NOMO-1 (cell line): ENCODE data around the gene DLG1.

Source experiments
- DNase-seq, 2 experiments: peaks; one replicate each; lab custom pipeline; 2025; ENCODE audit not compliant: unreplicated experiment in 2 of 2; lab: John Stamatoyannopoulos, UW

DLG1 gene

GRCh38 chr3:197253238-197253947 lies 45.0 kb downstream of the DLG1 start:
- no peak for DNase-seq

- DNase-seq, result no peak
Observed at GRCh38 chr3:197249542-197249941, 48.9 kb downstream of the DLG1 start.

GRCh38 chr3:197248341-197248740 lies 50.1 kb downstream of the DLG1 start:
- DNase-seq, result no peak

GRCh38 chr3:197244751-197245150 lies 53.7 kb downstream of the DLG1 start:
- no peak for DNase-seq

GRCh38 chr3:197242784-197243432 lies 55.5 kb downstream of the DLG1 start:
- DNase-seq, result no peak

GRCh38 chr3:197241173-197241572 lies 57.2 kb downstream of the DLG1 start:
- DNase-seq, result no peak

DNA sequence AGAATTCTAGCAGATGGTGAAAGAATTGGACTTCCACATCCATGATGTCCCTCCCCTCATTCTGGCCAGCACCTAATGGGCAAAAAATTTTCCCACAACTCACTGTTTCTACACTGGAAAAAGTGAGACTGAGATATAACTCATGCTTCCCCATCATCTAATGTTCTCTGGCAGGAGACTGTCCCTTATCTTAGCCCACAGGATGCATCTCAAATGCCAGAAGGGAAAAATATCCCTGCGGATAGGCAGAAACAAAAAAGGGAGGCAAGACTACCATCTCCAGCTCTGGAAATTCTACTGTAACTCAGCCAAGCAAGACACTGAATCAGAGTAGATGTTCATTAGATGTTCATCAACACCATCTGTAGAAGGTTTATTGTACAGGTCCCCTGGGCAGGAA lies 58.6 kb downstream of the DLG1 start:
- no peak for DNase-seq

- DNase-seq, result no peak
Observed at GRCh38 chr3:197238842-197239241, 59.6 kb downstream of the DLG1 start.

GRCh38 chr3:197237897-197238296 lies 60.5 kb downstream of the DLG1 start:
- DNase-seq, result no peak

- no peak for DNase-seq
Observed at GRCh38 chr3:197236362-197236761, 62.0 kb downstream of the DLG1 start.

DNA sequence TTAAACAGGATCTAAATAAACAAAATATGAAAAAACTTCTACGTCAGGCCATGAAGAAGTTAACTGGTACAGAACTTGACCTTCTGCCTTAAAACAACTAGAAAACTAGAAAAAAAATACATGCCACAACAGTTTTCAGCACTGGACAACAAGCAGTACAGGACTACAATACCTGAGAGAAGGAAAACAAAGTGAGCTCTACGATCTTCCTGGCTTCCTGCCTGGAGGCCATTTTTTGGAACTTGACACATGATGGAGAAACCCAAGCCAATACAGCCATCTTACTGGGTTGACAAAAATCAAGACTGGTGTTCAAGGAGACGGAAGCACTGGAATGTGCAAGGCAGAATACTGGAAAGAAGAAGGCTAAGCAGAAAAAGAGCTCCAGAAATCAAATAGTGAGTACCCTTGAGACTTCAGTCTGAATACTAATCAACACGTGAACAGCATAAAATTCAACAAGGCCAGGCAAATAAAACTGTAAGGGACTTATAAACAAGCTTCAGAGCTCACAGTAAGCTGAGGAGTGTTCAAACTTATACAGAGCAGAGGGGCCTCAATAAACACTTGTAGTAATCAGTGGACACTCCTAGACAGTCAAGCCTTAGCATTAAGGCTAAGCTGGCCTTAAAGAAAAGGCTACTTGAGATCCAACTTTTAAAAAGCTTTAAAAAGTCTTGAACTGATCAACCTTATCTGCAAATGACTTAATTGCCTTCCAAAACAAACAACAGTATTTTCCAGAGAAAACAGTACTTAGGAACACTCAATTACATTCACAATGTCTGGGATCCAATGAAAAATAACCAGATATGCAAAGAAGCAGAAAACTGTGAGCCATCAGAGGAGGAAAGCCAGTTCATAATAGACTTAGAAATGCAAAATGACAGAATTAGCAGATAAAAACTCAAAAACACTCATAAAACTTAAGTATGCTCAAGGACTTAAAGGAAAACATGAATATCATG lies 63.2 kb downstream of the DLG1 start:
- DNase-seq, result no peak

- DNase-seq, result no peak
Observed at GRCh38 chr3:197231321-197231720, 67.1 kb downstream of the DLG1 start.

DNA sequence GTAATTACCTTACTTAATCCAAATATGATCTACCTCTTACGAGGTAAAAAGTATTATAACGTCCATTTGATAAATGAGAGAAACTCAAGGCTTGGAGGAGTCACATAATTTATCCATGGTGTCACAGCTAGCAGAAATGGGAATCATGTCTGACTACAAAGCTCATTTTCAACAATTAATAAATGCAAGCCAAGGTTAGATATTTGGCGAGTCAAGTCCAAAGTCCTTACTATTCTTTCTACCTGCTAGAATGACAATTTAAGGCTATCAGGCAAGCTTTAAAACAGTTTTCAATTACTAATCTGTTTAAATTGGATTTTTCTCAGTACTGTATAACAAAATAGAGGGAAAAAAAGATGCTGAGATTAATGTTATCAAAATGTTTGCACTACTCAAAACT lies 68.6 kb downstream of the DLG1 start:
- DNase-seq, result no peak

DNA sequence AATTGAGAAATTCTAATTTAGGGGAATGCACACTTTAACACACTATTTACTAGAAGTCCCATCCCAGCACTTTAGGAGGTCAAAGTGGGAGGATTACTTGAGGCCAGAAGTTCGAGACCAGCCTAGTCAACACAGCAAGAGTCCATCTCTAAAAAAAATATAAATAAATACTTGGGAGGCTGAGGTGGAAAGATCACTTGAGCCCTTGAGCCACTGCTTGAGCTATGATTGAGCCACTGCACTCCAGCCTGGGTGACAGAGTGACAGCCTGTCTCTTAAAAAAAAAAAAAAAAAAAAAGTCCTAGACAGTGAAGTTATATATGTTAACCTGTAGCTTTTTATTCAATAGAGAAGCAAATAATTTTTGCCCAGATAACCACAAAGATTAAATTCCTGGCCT lies 69.2 kb downstream of the DLG1 start:
- no peak for DNase-seq

- DNase-seq, result no peak
Observed at GRCh38 chr3:197227780-197228574, 70.4 kb downstream of the DLG1 start.

- no peak for DNase-seq
Observed at GRCh38 chr3:197226179-197226578, 72.2 kb downstream of the DLG1 start.

GRCh38 chr3:197225579-197225978 lies 72.8 kb downstream of the DLG1 start:
- no peak for DNase-seq

DNA sequence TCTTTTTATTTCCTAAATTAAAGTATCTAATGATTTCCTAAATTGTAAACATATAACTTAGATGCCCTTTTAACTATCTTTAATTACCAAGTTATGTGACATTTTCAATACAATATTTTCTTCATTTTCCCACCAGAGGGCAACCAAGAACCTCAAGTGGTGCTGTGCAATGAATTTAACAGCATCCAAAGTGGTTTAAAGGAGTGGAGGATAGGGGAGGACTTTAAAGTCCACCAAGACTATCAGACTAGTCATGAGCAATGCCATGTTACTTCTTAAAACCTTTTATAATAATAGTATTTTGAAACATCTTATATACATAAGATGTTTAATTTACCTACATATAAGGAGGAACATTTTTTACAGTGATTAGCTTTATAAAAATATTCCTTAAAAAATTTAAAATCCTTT lies 74.4 kb downstream of the DLG1 start:
- DNase-seq, result peak; percentile 17 to 68

DNA sequence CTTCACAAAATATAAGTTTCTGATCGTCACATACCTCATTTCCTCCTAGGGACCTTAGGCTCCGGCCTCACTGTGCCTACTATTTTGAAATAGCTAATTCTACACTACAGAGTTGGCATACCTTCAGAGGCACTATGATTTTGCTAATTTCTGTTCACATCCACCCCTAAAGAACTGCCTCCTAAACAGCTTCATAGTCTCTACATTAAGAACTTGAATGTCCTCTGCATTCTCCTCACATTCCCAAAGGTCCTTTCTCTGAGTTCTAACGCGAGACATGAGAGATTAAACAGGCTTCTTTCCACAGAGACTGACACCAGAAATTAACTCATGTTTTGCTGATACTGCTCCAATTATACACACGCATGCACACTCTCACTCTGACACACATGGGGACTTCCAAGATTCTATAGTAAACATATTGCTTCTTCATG lies 75.5 kb downstream of the DLG1 start:
- DNase-seq, result no peak

DNA sequence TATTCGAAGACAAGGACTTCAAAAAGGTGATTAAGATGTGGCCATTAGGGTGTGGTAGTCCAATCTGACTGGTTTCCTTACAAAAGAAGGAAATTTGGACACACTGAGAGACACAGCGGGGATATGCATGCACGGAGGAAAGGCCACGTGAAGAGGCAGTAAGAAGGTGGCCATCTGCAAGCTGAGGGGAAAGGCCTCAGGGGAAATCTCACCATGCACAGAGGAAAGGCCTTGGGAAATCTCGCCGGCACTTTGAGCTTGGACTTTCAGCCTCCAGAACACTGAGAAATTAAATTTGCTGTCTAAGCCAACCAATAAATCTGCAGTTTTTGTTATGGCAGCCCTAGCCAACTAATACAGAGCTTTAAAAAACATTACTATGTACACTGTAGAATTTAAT lies 78.8 kb downstream of the DLG1 start:
- no peak for DNase-seq

GRCh38 chr3:197218210-197218609 lies 80.2 kb downstream of the DLG1 start:
- DNase-seq, result no peak
